Measurements from ENCODE around the gene PITPNB.

Gene PITPNB

GRCh38 chr22:27880778-27881394 is 38.2 kb downstream of the PITPNB start:
- DNase-seq (ENCODE audit: low read depth, low spot score): peak; percentile 89

GRCh38 chr22:27879923-27880322 is 39.1 kb downstream of the PITPNB start:
- peak; percentile 66 for DNase-seq (ENCODE audit: low read depth, low spot score)

GRCh38 chr22:27878541-27878940 is 40.5 kb downstream of the PITPNB start:
- no peak for DNase-seq (ENCODE audit: low read depth, low spot score)

- no peak for DNase-seq (ENCODE audit: low read depth, low spot score)
These were observed 41.6 kb downstream of the PITPNB start for GRCh38 chr22:27877501-27877900.

GRCh38 chr22:27876684-27877083 is 42.4 kb downstream of the PITPNB start:
- DNase-seq (ENCODE audit: low read depth, low spot score): no peak

GRCh38 chr22:27875951-27876350 is 43.1 kb downstream of the PITPNB start:
- DNase-seq (ENCODE audit: low read depth, low spot score): no peak

DNA sequence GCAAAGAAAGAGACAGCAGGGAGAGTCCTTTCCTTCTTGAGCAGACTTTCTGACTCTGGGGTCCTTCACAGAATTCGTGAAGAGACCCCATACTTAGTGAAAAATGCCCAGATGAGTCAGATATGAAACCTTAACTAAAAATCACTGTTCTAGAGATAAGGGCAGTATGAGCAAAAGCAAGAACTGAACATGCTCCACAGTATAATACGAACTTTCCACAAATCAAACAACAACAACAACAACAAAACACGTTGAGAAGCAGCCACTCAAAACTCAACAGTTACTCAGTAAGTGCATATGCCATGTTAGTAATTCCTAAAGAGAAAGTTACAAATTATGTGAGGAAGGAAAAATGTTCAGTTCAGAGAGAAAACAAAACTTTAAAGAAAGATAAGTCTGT is 44.3 kb downstream of the PITPNB start:
- DNase-seq (ENCODE audit: low read depth, low spot score): no peak

DNA sequence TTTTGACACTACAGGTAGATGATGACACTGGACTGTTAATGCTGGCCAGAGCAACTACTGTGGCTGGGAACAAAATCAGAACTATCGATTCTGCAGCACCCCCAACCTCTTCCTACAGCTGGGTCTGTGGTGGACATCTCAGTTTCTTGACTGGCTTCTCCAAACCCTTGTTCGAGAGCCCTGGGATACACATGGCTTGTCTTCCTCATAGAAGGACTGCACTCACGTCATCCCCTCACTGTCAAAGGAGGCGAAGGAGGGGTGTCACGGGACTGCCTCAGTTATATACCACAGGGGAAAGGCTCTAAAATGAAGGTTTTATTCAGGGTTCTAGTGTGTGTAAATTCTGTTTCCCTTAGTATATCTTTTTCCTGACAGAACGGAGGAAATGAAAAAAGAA is 44.9 kb downstream of the PITPNB start:
- no peak for DNase-seq (ENCODE audit: low read depth, low spot score)

DNA sequence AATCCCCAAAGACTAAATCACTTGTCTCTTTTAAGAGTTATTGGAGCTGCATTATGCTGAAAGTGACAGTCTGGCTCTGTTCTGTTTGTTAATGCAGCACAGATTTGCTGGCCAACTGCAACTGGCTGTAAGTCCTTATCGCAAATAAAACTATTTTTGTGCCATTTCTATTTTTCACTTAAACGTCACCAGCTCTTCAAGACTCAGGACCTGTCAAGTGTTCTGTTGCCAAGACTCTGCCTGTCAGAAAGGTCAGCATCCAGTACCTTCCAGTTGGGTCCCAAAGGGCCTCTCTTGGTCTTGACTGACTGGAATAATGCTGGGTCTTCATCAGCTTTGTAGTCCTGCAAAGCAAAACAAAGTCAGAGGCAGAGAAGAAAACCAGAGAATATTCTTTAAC is 45.6 kb downstream of the PITPNB start:
- DNase-seq (ENCODE audit: low read depth, low spot score): no peak

GRCh38 chr22:27872488-27872887 is 46.6 kb downstream of the PITPNB start:
- no peak for DNase-seq (ENCODE audit: low read depth, low spot score)

DNA sequence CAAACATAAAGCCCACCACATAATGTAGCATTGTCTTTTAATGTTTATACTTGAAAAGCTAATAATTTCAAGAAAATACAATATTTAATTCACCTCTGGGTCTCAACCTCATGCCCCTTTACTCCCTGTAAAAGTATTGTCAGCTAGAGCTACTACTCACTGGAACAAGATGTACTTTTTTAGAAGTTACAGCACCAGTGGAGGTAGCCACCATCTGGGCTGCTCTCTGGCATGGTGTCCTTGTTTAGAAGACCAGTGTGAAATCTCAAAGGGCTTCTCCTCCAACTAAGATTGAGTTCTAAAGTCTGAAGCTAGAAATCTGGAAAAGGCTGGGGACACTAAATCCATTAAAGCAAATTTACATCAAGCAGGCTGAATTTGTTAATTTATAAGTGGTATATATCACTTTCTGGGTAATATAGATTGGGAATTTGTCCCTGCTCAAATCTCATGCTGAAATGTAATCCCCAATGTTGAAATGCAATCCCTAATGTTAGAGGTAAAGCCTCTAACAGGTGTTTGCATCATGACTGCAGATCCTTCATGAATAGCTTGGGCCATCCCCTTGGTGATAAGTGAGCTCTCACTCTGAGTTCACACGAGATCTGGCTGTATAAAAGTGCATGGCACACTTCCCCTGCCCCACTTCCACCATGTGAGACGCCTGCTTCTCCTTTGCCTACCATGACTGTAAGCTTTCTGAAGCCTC is 47.6 kb downstream of the PITPNB start:
- DNase-seq (ENCODE audit: low read depth, low spot score): no peak

GRCh38 chr22:27870234-27871191 is 48.5 kb downstream of the PITPNB start:
- no peak for DNase-seq (ENCODE audit: low read depth, low spot score)

GRCh38 chr22:27868732-27869282 is 50.2 kb downstream of the PITPNB start:
- DNase-seq (ENCODE audit: low read depth, low spot score): no peak

GRCh38 chr22:27867953-27868731 is 50.9 kb downstream of the PITPNB start:
- DNase-seq (ENCODE audit: low read depth, low spot score): no peak

- DNase-seq (ENCODE audit: low read depth, low spot score): peak; percentile 65
These were observed 51.7 kb downstream of the PITPNB start for GRCh38 chr22:27867085-27867952.

DNA sequence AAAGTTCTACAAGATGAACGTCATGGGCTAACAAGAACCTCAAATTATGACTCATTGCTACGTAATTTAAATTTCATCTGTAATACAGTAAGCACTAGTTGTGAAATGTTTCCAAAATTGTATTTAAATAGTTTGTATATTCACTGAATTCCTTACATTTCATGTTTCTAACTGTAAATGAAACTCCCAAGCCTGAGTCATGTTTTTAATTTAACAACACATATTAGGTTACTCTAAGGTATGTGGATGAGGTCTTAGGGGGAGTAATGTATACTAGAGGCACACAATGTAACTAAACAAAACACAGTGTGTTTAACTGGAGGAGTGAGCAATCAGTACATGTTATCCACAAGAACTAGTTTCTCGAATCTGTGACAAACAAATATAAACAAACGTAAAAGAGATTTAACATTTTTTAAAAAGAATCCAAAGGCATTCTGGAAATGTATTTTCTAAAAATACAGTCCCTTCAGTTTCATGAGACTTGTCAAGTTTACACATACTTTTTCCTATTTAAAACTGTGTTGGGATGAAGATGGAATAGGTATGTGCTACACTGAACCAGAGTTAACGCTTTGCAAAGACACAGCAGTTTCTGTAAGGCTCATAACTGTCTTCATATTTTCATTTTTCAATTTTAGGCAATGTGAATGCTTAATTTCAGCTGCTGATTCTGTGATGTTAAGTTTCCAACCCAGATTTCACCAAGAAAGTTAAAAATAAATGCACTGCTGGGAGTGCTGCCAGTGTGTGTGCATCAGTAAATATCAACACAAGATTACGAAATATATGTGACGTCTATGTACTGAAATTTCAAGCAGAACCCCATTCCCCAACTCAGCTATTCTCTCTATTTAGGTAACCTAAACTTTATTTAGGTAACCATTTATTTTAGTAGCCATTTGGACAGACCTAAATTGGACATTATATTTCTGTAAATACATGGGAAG is 52.6 kb downstream of the PITPNB start:
- peak; percentile 58 for DNase-seq (ENCODE audit: low read depth, low spot score)

GRCh38 chr22:27865496-27865895 is 53.6 kb downstream of the PITPNB start:
- no peak for DNase-seq (ENCODE audit: low read depth, low spot score)

GRCh38 chr22:27863556-27863955 is 55.5 kb downstream of the PITPNB start:
- no peak for DNase-seq (ENCODE audit: low read depth, low spot score)

GRCh38 chr22:27863001-27863400 is 56.1 kb downstream of the PITPNB start:
- DNase-seq (ENCODE audit: low read depth, low spot score): no peak
